SK-N-SH (cell line): ENCODE results near the gene PNPLA2. TPM values are rescaled to one million over a fixed set of nuclear protein-coding genes. Genes with fewer than 3 reads are reported as not detected.

Experiments used
- CTCF ChIA-PET: fragments of 300-600, 350-600 bp; formaldehyde crosslinking; extraction: SDS; loops from one replicate; lab custom pipeline; 2021; lab: Yijun Ruan, JAX
- POLR2A ChIA-PET: fragments of 350-600 bp; sonication (Branson Sonifier 250); formaldehyde crosslinking; extraction: SDS; loops from one replicate; lab custom pipeline; 2020; ENCODE audit warnings: antibody characterized with exemption, inconsistent platforms; lab: Yijun Ruan, JAX
- DNase-seq: peaks from one replicate; pipeline ENCODE4 v3.0.0; 2012
- H2AFZ ChIP-seq: fragments of 200-600 bp; sonication (generic); 2 replicates; pipeline ENCODE4 v1.8.1; 2016; ENCODE audit warnings: antibody characterized with exemption, mild to moderate bottlenecking, low read depth
- H3F3A ChIP-seq: fragments of 200-600 bp; sonication (generic); replicated peaks from 2 replicates; pipeline ENCODE3; 2016; ENCODE audit warnings: antibody characterized with exemption, mild to moderate bottlenecking; ENCODE audit not compliant: insufficient read depth
- H3K27ac ChIP-seq, 2 experiments: fragments of 200-500 bp in 1 of 2; fragments of 200-600 bp in 1 of 2; sonication (Bioruptor generic) in 1 of 2; sonication (generic), shearing (Covaris generic) in 1 of 2; 2 replicates each; pipeline versions ENCODE4 v1.5.1 to v1.6.1; 2014 to 2016; ENCODE audit warnings: low read depth in 2 of 2, inconsistent platforms in 1 of 2, low read length in 1 of 2, mild to moderate bottlenecking in 1 of 2, mixed read lengths in 1 of 2
- H3K27me3 ChIP-seq: fragments of 200-600 bp; sonication (generic), shearing (Covaris generic); 2 replicates; pipeline ENCODE4 v1.6.1; 2016; ENCODE audit warnings: mixed run types; ENCODE audit not compliant: insufficient read depth
- H3K36me3 ChIP-seq, 2 experiments: fragments of 200-500 bp in 1 of 2; fragments of 200-600 bp in 1 of 2; sonication (Bioruptor generic) in 1 of 2; sonication (generic) in 1 of 2; replicated peaks in 1 of 2; 2 replicates each; pipeline versions ENCODE3 to v1.5.1; 2014 to 2016; ENCODE audit warnings: low read length in 1 of 2, mild to moderate bottlenecking in 1 of 2; ENCODE audit not compliant: insufficient read depth in 2 of 2, control insufficient read depth in 1 of 2
- H3K4me1 ChIP-seq, 2 experiments: fragments of 200-500 bp in 1 of 2; fragments of 200-600 bp in 1 of 2; sonication (Bioruptor generic) in 1 of 2; sonication (generic), shearing (Covaris generic) in 1 of 2; 2 replicates each; pipeline versions ENCODE4 v1.5.1 to v1.6.1; 2014 to 2016; ENCODE audit warnings: low read depth in 1 of 2, low read length in 1 of 2, mixed run types in 1 of 2; ENCODE audit not compliant: insufficient read depth in 2 of 2, control insufficient read depth in 1 of 2
- H3K4me2 ChIP-seq: fragments of 200-600 bp; sonication (generic), shearing (Covaris generic); 2 replicates; pipeline ENCODE4 v1.6.1; 2017; ENCODE audit warnings: mixed run types
- H3K4me3 ChIP-seq, 2 experiments: fragments of 200-500 bp in 1 of 2; fragments of 200-600 bp in 1 of 2; sonication (Bioruptor generic) in 1 of 2; sonication (generic), shearing (Covaris generic) in 1 of 2; 2 replicates each; pipeline versions ENCODE4 v1.5.1 to v1.8.1; 2014 to 2016; ENCODE audit warnings: low read depth in 2 of 2, inconsistent platforms in 1 of 2, low read length in 1 of 2, mild to moderate bottlenecking in 1 of 2, mixed read lengths in 1 of 2, moderate library complexity in 1 of 2
- H3K79me2 ChIP-seq: fragments of 200-600 bp; sonication (generic); 2 replicates; pipeline ENCODE4 v1.8.1; 2017; ENCODE audit warnings: mild to moderate bottlenecking; ENCODE audit not compliant: insufficient read depth
- H3K9ac ChIP-seq: fragments of 200-600 bp; sonication (generic); 2 replicates; pipeline ENCODE4 v1.6.1; 2017; ENCODE audit warnings: mixed run types
- H3K9me2 ChIP-seq: fragments of 200-600 bp; sonication (generic); 2 replicates; pipeline ENCODE4 v1.6.1; 2017; ENCODE audit warnings: mixed run types
- H3K9me3 ChIP-seq: fragments of 200-600 bp; sonication (generic); 2 replicates; pipeline ENCODE4 v1.6.1; 2017; ENCODE audit warnings: mixed run types, mild to moderate bottlenecking, moderate library complexity
- H4K20me1 ChIP-seq: fragments of 200-600 bp; sonication (generic); 2 replicates; pipeline ENCODE4 v1.6.1; 2017; ENCODE audit warnings: mild to moderate bottlenecking, mixed run types; ENCODE audit not compliant: insufficient read depth
- CHD2 ChIP-seq: fragments of 150-350 bp; IDR thresholded peaks from 2 replicates; pipeline ENCODE4 v1.6.1; 2018; ENCODE audit warnings: low read length; ENCODE audit not compliant: partially characterized antibody
- GABPA ChIP-seq: IDR thresholded peaks from 2 replicates; pipeline ENCODE4 v1.4.0; 2012; ENCODE audit warnings: low read depth, mild to moderate bottlenecking
- GATA2 ChIP-seq: sonication (generic); formaldehyde crosslinking; IDR thresholded peaks from 2 replicates; pipeline ENCODE4 v1.5.0; 2020; ENCODE audit warnings: mild to moderate bottlenecking, missing genetic modification reagents
- IRF3 ChIP-seq: fragments of 150-350 bp; IDR thresholded peaks from 2 replicates; pipeline ENCODE4 v1.6.1; 2016; ENCODE audit warnings: mild to moderate bottlenecking, low read depth, low read length
- REST ChIP-seq: IDR thresholded peaks from 2 replicates; pipeline ENCODE4 v1.6.1; 2012; ENCODE audit warnings: mild to moderate bottlenecking, low read depth, low read length, moderate library complexity
- SMC3 ChIP-seq: IDR thresholded peaks from 2 replicates; pipeline ENCODE4 v1.6.1; 2012; ENCODE audit warnings: low read depth, low read length, improper control_type of control experiment
- TCF12 ChIP-seq: IDR thresholded peaks from 2 replicates; pipeline ENCODE4 v1.4.0; 2012
- TEAD4 ChIP-seq: IDR thresholded peaks from 2 replicates; pipeline ENCODE4 v1.4.0; 2012; ENCODE audit warnings: mild to moderate bottlenecking, borderline replicate concordance; ENCODE audit not compliant: insufficient read depth
- YY1 ChIP-seq: IDR thresholded peaks from 2 replicates; pipeline ENCODE4 v1.4.0; 2012; ENCODE audit warnings: low read depth, mild to moderate bottlenecking
- WGBS: methylation state at CpG from one replicate; pipeline ENCODE4 v1.1.6; 2017; ENCODE audit warnings: low lambda C conversion rate; 5-methylcytosine and 5-hydroxymethylcytosine counted together
- polyA plus RNA-seq, 3 experiments: library from polyadenylated mRNA; depleted of rRNA; stranded (reverse); fragments of >200 nt; gene quantifications; 2 replicates each; pipeline ENCODE4 v1.2.3, GENCODE V29; 2012

Gene PNPLA2
- polyA plus RNA-seq, 1 of the 3 experiments (the other 2 are of a cell fraction) = 60.3 TPM

GRCh38 chr11:826836-827145, 8.1 kb downstream of the PNPLA2 start:
- peaks cover 12 to 19% of the 10 kb centered on the region in 2 experiments; a peak in 3 of 4 replicates for H3K4me1 ChIP-seq
- no peak overlapping the region for H3K9ac ChIP-seq
- DNase-seq = no peak
- H3K4me3 ChIP-seq = peak overlapping the region in 1 of 2 experiments; percentile 25; a peak in 1 of 4 replicates
- 57% methylated on average over 14 of the region's 22 CpGs for WGBS
- H3K27ac ChIP-seq = no peak overlapping the region
- peaks cover 17% of the 10 kb centered on the region for H4K20me1 ChIP-seq
- H3K79me2 ChIP-seq = peaks cover 15% of the 10 kb centered on the region
- no peak overlapping the region for H2AFZ ChIP-seq
- peaks cover 4% of the 10 kb centered on the region for H3F3A ChIP-seq
- no peaks in the 10 kb centered on the region for H3K27me3 ChIP-seq
- no peaks in the 10 kb centered on the region for H3K9me2 ChIP-seq
- ChIA-PET CTCF (interaction anchor here (1.0 kb wide), 1 partner anchor 12 kb away, joined by 3 read pairs; no protein-coding TSS in a partner anchor), POLR2A (no interaction called here)
- peaks cover 0 to 21% of the 10 kb centered on the region in 2 experiments for H3K36me3 ChIP-seq
- H3K9me3 ChIP-seq = no peaks in the 10 kb centered on the region
- 0 out of 2 replicates have a peak overlapping the region, but pooled peaks have one; percentile 37 for H3K4me2 ChIP-seq
- no peak for TF ChIP-seq TEAD4
- TF ChIP-seq SMC3 = no peak
- no peak for TF ChIP-seq GATA2 (CRISPR knock-in tag)
- no peak for TF ChIP-seq GABPA
- TF ChIP-seq REST = no peak
- no peak for TF ChIP-seq IRF3
- TF ChIP-seq TCF12 = no peak

- Histone ChIP-seq H4K20me1 (peaks cover 11% of the 10 kb centered on the region), H3K4me1 (peaks cover 11 to 21% of the 10 kb centered on the region in 2 experiments; a peak in 2 of 4 replicates), H3F3A (peaks cover 2% of the 10 kb centered on the region), H3K9ac (no peak overlapping the region), H2AFZ (no peak overlapping the region), H3K4me3 (peak overlapping the region in 1 of 2 experiments; percentile 25; a peak in 1 of 4 replicates), H3K27me3 (no peaks in the 10 kb centered on the region), H3K9me2 (no peaks in the 10 kb centered on the region), H3K36me3 (peaks cover 0 to 20% of the 10 kb centered on the region in 2 experiments), H3K27ac (no peak overlapping the region), H3K79me2 (peaks cover 17% of the 10 kb centered on the region), H3K9me3 (no peaks in the 10 kb centered on the region), H3K4me2 (0 out of 2 replicates have a peak overlapping the region, but pooled peaks have one; percentile 37)
- TF ChIP-seq YY1 (no peak), REST (no peak), CHD2 (no peak)
- POLR2A ChIA-PET = interaction anchor here (2.4 kb wide), 1 partner anchor 8 kb away, joined by 16 read pairs; the partner anchor contains the start of gene PNPLA2
- CTCF ChIA-PET = interaction anchor here (0.6 to 1.9 kb wide), 4 partner anchors 8 to 185 kb away, joined by 3 to 6 read pairs (median 3); partner anchors contain the start of gene PNPLA2
- 66% methylated on average over 16 of the region's 66 CpGs for WGBS
- DNase-seq = peak; percentile 56
Measured at GRCh38 chr11:827146-827896, 8.6 kb downstream of the PNPLA2 start.
